Stimulated activated CD8-positive, alpha-beta memory T cell treated with anti-CD3 and anti-CD28 coated beads, Interleukin-7, amount 100 ng/mL, for 1 hour (primary cell): ENCODE measurements around the gene PPP1CA.

Experiments used
- DNase-seq, 2 donors: peaks; one replicate each; pipeline ENCODE4 v3.0.0-alpha.2; 2020; ENCODE audit warnings: low read depth in 2 of 2

Gene PPP1CA

GRCh38 chr11:67369801-67370284 is 31.8 kb downstream of the PPP1CA start:
- no peak for DNase-seq

- no peak for DNase-seq
These were observed 32.4 kb downstream of the PPP1CA start for GRCh38 chr11:67369275-67369674.

- DNase-seq, result no peak
These were observed 33.0 kb downstream of the PPP1CA start for GRCh38 chr11:67368621-67369020.

- no peak for DNase-seq
These were observed 33.9 kb downstream of the PPP1CA start for GRCh38 chr11:67367761-67368227.

GRCh38 chr11:67366961-67367760 is 34.5 kb downstream of the PPP1CA start:
- no peak for DNase-seq

- DNase-seq, result no peak
These were observed 35.1 kb downstream of the PPP1CA start for GRCh38 chr11:67366546-67366945.

GRCh38 chr11:67365736-67366444 is 35.8 kb downstream of the PPP1CA start:
- no peak for DNase-seq

- no peak for DNase-seq
These were observed 36.6 kb downstream of the PPP1CA start for GRCh38 chr11:67364783-67365722.

GRCh38 chr11:67364169-67364568 is 37.5 kb downstream of the PPP1CA start:
- no peak for DNase-seq

GRCh38 chr11:67357831-67358670 is 43.6 kb downstream of the PPP1CA start:
- no peak for DNase-seq

- DNase-seq, result peak; percentile 29 to 44
These were observed 44.6 kb downstream of the PPP1CA start for GRCh38 chr11:67356864-67357561.

- no peak for DNase-seq
These were observed 45.2 kb downstream of the PPP1CA start for GRCh38 chr11:67356387-67356863.

GRCh38 chr11:67355794-67356386 is 45.8 kb downstream of the PPP1CA start:
- no peak for DNase-seq

- no peak for DNase-seq
These were observed 46.5 kb downstream of the PPP1CA start for GRCh38 chr11:67355023-67355793.

GRCh38 chr11:67354075-67355022 is 47.3 kb downstream of the PPP1CA start:
- DNase-seq, result no peak

GRCh38 chr11:67353317-67354074 is 48.2 kb downstream of the PPP1CA start, which contains the start of gene POLD4:
Gene POLD4 (minus strand): TSS chr11:67353546. CDS start chr11:67353399, 147 bp downstream.
- peak; percentile 91 to 92 for DNase-seq
